Activated CD4-positive, CD25-positive, alpha-beta regulatory T cell (primary cell): ENCODE data around the gene NPEPPS.

ENCODE experiments used
- DNase-seq, 4 experiments: peaks; one replicate each; lab custom pipeline; 2025; lab: John Stamatoyannopoulos, UW

The NPEPPS gene

GRCh38 chr17:47630614-47631013, 99.7 kb downstream of the NPEPPS start:
- no peak for DNase-seq

- DNase-seq = no peak
Observed at GRCh38 chr17:47632991-47633390, 102.1 kb downstream of the NPEPPS start.

- DNase-seq = no peak
Observed at GRCh38 chr17:47633996-47634395, 103.1 kb downstream of the NPEPPS start.

DNA sequence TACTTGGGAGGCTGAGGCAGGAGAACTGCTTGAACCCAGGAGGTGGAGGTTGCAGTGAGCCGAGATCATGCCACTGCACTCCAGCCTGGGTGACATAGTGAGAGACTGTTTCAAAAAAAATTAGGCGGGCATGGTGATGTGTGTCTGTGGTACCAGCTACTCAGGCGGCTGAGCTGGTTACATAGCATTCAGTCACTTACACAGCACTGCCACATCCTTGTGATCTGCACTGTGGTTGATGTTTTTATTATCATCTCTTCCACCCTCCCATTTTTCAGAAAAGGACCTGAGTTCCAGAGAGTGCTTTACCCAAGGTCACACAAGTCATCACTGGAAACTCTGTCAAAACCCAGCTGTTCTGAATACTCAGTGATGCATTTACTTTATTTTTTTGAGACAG, 104.0 kb downstream of the NPEPPS start:
- no peak for DNase-seq

DNA sequence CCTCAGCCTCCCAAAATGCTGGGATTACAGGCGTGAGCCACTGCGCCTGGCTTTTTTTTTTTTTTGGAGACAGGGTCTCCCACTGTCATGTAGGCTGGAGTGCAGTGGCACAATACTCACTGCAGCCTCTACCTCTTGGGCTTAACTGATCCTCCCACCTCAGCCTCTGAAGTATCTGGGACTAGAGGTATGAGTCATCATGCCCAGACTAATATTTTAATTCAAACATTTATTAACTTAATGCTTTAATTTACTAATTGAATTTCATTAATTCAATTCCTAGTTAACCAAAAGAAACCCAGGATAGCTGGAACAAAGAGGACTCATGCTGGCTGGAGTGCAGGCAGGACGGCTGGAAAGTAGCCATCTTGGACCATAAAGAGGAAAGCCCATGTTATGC, 104.8 kb downstream of the NPEPPS start:
- no peak for DNase-seq

DNA sequence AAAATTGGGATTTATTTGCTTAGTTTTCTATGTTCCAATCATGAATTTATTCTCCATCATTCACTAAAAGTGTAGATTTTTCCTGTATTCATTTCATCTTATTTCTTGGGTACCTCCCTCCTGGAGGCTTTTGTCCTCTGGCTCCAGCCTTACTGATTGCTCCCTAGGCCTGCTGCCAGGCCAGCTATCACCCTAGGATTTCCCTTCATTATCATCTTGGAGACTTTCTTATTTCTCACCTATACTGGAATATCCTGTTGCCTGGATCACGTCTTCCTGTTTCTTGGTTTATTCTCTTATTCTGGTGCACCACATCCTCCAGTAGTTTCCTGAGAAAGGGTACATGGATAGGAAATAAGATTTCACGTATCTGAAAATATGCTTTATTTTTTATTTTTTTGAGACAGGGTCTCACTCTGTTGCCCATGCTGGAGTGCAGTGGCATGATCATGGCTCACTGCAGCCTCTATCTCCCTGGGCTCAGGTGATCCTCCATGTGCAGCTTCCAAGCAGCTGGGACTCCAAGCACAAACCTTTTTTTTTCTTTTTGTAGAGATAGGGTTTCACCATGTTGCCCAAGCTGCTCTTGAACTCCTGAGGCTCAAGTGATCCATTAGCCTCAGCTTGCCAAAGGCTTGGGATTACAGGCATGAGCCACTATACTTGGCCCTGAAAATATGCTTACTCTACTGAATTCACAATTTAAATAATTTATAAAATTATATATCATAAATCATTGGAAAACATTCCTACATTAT, 105.5 kb downstream of the NPEPPS start:
- no peak for DNase-seq

GRCh38 chr17:47638903-47639302, 108.0 kb downstream of the NPEPPS start:
- no peak for DNase-seq

DNA sequence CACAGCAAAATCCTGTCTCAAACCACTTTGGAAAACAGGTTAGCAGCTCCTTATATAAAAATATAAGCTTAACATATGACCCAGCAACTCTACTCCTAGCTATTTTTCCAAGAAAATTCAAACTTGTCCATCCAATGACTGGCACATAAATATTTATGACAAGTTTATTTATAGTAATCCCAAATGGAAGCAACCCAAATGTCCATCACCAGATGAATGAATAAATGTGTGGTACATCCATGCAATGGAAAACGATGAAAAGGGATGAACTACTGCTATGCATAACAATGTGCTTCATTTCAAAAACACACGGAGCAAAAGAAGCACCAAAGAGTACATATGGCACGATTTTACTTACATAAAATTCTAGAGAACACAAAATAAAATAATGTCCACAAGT, 109.2 kb downstream of the NPEPPS start:
- DNase-seq = no peak

DNA sequence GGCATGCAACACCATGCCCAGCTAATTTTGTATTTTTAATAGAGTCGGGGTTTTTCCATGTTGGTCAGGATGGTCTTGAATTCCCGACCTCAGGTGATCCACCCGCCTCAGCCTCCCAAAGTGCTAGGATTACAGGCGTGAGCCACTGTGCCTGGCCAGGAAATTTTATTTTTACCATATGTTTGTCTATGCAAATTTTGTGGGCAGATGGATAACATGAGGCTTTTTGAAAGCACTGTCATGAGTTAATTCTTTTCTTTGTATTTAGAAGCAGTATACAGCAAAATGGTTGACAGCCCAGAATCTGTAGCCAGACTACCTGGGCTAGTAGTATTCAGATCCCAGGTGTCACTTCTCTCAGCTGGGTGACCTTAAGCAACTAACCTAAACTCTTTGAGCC, 110.3 kb downstream of the NPEPPS start:
- no peak for DNase-seq

GRCh38 chr17:47643116-47643515, 112.2 kb downstream of the NPEPPS start:
- no peak for DNase-seq

DNA sequence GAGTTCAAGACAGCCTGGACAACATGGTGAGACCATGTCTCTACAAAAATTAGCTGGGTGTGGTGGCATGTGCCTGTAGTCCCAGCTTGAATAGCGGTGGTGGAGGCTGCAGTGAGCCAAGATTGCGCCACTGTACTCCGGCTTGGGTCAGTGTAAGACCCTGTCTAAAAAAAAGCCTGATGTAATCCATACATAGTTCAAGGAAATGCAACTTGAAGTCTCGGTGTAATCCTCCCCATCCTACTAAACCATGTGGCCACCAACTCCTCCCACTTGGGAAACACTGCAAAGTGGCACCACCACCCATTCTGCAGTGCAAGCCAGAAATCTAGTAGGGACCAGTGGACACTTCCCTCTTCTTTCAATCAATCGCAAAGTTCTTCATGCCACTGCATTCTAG, 113.4 kb downstream of the NPEPPS start:
- DNase-seq = no peak

DNA sequence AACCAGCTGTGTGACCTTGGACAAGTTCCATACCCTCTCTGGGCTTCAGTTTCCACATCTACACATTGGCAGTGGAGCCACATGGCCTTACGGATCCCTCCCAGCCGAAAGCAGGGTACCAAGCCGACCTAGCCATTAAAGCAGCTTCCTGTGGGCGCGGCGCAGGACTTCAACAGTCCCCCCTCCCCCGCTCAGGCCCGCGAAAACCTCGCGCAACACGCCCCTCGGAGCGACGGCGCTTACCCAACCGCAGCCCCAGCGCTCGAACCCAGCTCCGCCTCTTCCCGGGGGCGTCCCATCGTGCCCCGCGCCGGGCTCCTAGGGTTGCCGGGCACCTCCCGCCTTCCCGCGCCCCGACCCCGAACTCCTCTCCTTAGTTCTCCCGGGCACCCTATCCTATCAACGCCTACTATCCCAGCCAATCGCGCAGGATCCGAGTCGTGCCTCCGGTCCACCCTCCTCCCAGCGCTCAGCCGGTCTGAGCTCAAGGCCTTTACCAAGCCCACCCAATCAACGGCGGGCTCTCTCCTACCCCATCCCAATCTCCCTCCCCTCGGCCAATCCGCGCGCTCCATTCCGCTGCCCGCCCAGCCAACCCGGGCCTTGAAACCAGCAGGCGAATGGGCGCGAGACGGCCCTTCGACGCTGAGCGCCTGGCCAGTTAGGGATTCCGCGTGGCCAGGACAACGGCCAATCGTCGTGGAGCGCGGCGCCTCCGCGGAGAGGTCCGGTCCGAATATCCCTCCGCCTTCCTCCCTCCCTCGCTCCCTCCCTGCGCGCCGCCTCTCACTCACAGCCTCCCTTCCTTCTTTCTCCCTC, 118.5 kb downstream of the NPEPPS start, which contains the start of gene KPNB1:
KPNB1 (plus strand) TSS at position 767 of the 819 bp plus-strand sequence. CDS start 326 bp downstream, outside the sequence.
- DNase-seq = peak; percentile 94 to 96 (median 96)

DNA sequence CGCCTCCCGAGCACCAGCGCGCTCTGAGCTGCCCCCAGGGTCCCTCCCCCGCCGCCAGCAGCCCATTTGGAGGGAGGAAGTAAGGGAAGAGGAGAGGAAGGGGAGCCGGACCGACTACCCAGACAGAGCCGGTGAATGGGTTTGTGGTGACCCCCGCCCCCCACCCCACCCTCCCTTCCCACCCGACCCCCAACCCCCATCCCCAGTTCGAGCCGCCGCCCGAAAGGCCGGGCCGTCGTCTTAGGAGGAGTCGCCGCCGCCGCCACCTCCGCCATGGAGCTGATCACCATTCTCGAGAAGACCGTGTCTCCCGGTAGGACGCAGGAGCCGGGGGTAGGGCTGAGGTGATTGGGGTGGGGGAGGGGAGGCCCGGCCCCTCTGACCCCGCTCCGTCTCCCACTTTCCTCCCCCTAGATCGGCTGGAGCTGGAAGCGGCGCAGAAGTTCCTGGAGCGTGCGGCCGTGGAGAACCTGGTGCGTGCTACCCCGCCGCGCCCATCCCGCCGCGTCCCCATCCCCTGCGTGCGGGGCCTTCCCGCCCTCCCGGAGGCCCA, 119.1 kb downstream of the NPEPPS start:
- peak; percentile 55 to 65 (median 58) for DNase-seq

DNA sequence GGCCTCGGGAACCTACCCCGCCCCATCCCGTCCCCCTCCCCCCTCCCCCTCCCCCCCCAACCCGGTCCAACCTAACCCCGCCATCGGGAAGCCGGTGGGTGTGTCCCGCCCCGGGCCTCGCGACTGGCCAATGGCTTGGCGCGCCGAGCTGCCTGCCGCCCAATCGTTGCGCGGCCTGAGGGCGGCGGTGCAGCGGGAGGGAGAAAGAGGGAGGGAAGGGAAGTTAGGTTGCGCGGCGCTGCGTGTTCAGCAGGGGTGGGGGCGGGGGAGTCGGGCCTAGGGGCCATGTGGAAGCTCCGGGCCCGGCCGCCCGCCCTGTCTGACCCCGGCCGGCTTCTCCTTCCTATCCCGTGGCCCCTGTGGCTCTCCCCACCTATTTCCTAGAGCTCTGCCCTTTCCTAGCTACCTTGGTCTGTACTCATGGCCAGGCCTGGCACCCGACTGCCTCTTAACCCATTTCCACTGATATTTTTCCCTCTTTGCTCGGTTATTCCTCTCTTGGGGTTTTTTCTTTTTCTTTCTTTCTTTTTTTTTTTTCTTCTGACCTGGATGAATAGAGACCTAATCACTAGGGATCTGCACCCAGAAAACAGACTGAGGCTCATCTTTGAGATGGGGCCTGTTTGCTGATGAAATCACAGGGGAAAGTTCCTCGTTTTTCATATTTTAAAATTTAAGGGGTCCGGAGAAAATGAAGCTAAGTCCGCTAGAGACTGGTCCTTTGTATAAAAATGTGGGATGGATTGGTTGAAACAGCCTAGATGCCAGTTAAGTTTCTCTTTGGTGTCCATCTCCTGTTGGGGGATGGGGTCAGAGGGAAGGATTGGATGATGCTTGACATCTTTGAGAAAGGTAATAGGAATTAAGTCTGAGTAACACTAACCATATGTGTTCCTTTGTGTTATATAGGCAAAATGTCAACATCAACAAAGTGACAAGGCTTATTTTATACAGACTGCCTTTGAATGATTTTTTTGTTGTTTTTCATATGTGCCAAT, 119.9 kb downstream of the NPEPPS start:
- DNase-seq = peak; percentile 81 to 88 (median 84)

- no peak for DNase-seq
Observed at GRCh38 chr17:47651704-47652103, 120.8 kb downstream of the NPEPPS start.

DNA sequence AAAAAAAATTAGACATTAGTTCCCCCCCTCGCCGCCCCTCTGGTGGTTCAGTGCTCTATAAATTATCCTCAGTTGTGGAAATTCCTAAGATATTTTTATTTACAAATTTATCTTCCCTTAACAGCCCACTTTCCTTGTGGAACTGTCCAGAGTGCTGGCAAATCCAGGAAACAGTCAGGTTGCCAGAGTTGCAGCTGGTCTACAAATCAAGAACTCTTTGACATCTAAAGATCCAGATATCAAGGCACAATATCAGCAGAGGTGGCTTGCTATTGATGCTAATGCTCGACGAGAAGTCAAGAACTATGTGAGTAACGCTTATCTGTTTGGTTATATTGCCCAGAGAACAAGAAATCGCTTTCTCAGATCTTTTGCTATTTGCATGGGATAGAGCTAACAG, 121.7 kb downstream of the NPEPPS start:
- DNase-seq = no peak

DNA sequence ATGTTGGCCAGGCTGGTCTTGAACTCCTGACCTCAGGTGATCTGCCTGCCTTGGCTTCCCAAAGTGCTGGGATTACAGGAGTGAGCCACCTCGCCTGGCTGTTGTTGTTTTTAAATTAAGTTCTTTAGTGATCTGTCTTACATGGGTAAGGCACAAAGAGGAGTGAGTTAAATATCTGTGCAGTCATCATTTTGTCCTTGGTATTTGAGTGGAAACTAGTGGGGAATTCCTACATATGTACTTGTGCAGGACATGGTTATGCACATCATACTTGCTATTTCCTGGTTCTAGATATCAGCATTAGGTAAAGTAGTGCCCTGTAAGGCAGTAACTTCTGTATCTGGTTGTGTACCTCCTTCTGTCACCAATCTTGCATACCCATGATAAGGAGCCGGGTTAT, 122.5 kb downstream of the NPEPPS start:
- DNase-seq = no peak

- DNase-seq = no peak
Observed at GRCh38 chr17:47654991-47655390, 124.1 kb downstream of the NPEPPS start.

GRCh38 chr17:47660064-47660492, 129.2 kb downstream of the NPEPPS start:
- no peak for DNase-seq

DNA sequence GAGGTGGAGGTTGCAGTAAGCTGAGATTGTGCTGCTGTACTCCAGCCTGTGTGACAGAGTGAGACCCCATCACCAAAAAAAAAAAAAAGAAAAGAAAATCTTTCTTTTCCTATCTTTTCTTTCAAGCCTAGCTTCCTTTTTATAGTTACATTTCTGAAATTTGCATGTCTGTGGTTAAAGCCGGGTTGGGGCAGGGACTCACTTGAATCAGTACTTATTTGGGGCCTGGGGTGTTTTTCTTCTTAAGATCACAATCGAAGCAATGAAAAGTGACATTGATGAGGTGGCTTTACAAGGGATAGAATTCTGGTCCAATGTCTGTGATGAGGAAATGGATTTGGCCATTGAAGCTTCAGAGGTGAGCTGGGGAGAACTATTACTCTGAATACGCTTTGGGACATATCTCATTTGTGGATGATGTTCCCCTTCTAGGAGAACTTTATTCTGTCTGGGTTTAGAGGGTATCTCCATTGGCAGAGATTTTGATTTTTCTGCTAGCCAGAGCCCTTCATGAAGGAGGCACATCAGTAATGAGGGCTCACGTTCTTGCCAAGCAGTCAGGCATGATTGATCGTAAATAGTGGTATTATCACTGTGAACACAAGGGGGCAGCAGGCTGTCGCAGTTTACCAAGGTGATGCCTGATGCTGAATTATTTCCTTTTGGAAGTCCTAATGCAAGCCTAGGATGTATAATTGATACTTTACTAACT, 133.2 kb downstream of the NPEPPS start:
- DNase-seq = peak; percentile 6 to 42 (median 22)

GRCh38 chr17:47664624-47664941, 133.7 kb downstream of the NPEPPS start:
- DNase-seq = no peak
